Stimulated activated effector memory CD8-positive, alpha-beta T cell treated with anti-CD3 and anti-CD28 coated beads, Interleukin-12 subunit alpha, Interleukin-12 subunit beta, amount 100 ng/mL, for 72 hours (primary cell): Measurements from ENCODE around the gene TLE1.
A peak's percentile ranks its signal among the peaks of the same experiment; 100 is the strongest.
"Not testable (repeated sequence)": the region's sequence is repeated elsewhere in the genome, so short reads cannot be mapped to it uniquely, and the experiment has no call there.

Experiments used
- ATAC-seq: fragments of 150-1000 bp; cut with Tn5 transposase; 2 replicates; pipeline ENCODE4 v1.10.0; 2021
- DNase-seq, 2 donors: peaks; one replicate each; pipeline ENCODE4 v3.0.0; 2021 to 2022; ENCODE audit warnings: low spot score in 2 of 2
- H3K27ac Mint-ChIP-seq: one replicate; pipeline ENCODE4 v1.8.0; 2022; ENCODE audit warnings: mild to moderate bottlenecking, mixed read lengths
- H3K36me3 Mint-ChIP-seq: one replicate; pipeline ENCODE4 v1.8.0; 2022; ENCODE audit warnings: mild to moderate bottlenecking, mixed read lengths
- H3K4me1 Mint-ChIP-seq: one replicate; pipeline ENCODE4 v1.8.0; 2022; ENCODE audit warnings: mixed read lengths
- H3K4me3 Mint-ChIP-seq: one replicate; pipeline ENCODE4 v1.8.0; 2022; ENCODE audit warnings: mild to moderate bottlenecking, mixed read lengths
- H3K9me3 Mint-ChIP-seq: one replicate; pipeline ENCODE4 v1.8.0; 2022; ENCODE audit warnings: mixed read lengths

TLE1 gene

DNA sequence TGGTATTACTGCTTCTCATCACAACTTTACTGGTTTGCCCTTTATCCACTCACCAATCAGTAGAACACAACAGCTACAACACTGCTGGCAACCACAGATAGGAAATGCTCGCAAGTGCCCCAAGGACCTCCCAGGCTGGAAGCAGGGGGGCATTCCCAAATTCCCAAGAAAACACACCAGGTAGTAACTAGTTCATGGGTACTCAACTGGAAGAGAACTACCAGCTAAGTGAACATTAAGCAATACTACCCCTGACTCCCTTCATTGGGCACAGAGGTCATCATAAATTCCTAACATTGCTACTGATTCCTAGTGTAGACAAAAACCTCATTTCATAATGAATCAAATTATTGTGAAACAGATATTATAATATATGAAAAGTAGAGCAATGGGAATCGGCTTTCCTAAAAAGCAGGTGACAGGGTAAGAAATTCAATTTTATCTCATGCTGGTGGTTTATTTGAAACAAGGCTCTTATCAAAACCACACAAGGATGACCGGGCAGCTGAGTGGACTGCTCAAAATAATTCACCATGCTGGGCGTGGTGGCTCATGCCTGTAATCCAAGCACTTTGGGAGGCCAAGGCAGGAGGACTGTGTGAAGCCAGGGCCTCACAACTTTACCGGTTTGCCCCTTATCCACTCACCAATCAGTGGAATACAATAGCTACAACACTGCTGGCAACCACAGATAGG is 81.6 kb downstream of the TLE1 start:
- no peak for ATAC-seq
- no peak for DNase-seq
- Mint-ChIP-seq H3K36me3 (no peaks in the 10 kb centered on the region), H3K27ac (no peak overlapping the region), H3K9me3 (no peaks in the 10 kb centered on the region), H3K4me3 (no peak overlapping the region), H3K4me1 (no peaks in the 10 kb centered on the region)

DNA sequence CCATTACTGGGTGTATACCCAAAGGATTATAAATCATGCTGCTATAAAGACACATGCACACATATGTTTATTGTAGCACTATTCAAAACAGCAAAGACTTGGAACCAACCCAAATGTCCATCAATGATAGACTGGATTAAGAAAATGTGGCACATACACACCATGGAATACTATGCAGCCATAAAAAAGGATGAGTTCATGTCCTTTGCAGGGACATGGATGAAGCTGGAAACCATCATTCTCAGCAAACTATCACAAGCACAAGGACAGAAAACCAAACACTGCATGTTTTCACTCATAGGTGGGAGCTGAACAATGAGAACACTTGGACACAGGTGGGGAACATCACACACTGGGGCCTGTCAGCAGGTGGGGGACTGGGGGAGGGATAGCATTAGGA is 83.1 kb downstream of the TLE1 start:
- not testable (repeated sequence) for H3K9me3 Mint-ChIP-seq, DNase-seq, H3K4me1 Mint-ChIP-seq, ATAC-seq, H3K4me3 Mint-ChIP-seq, H3K27ac Mint-ChIP-seq, H3K36me3 Mint-ChIP-seq

DNA sequence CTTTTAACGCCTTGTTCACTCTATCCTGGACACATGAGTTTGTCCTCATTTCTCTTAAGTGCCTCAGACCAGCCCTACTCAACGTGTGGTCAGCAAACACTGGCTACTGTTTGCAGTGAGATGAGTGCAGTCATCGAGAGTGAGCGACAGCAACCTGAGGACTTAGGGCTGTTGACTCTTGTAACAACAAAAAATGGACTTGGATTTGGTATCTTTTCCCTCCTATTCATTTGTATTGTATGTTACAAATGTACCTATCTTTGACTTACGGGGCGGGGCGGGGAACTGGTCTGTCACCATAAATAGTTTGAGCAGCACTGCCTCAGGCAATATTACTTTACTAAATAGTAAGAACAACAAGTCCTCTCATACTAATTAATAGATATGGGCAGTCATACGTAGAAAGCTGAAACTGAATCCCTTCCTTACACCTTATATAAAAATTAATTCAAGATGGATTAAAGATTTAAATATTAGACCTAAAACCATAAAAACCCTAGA is 84.1 kb downstream of the TLE1 start:
- ATAC-seq (no peak), DNase-seq (no peak)
- Mint-ChIP-seq H3K9me3 (peaks cover 3% of the 10 kb centered on the region), H3K36me3 (no peaks in the 10 kb centered on the region), H3K4me1 (no peaks in the 10 kb centered on the region), H3K27ac (no peak overlapping the region), H3K4me3 (no peak overlapping the region)

DNA sequence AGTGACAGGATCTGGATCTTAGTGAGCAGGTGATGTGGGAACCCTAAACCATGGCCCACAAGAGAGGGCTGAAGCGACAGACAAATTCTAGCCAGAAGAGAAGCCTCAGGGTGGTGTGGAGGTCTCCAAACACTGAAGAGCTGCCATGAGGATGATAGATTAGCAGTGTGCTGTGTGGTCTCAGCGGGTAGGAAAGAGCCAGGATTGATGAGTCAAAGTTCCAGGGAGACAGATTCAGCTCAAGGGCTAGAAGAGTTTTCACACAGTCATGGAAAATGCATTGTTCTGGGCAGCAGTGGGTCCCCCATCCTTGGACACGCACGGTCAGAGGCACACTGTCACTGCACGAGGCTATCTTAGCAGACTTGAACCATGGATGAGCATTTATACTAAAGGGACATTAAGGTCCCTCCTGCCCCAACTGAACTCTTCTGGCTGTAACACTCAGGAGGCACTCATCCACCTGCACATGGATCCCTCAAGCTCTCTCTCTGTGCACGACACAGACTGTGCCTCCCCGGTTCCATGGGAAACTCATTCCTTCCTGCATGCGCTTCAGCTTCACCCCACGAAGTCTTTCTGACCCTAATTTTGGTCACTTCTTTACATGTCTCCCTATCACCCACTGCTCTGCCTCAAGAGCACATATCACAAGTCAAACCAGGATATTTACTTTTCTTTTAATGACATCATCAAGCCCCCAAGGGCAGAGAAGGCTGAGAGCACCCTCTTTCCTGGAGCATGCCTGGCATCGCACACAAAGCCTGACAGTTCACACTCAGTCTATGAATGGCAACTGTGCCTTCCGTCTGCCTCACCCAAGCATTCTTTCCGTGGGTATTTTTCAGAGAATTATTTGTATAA is 84.8 kb downstream of the TLE1 start:
- H3K4me3 Mint-ChIP-seq = no peak overlapping the region
- H3K9me3 Mint-ChIP-seq = peaks cover 3% of the 10 kb centered on the region
- no peak overlapping the region for H3K27ac Mint-ChIP-seq
- H3K4me1 Mint-ChIP-seq = no peaks in the 10 kb centered on the region
- no peak for ATAC-seq
- H3K36me3 Mint-ChIP-seq = no peaks in the 10 kb centered on the region
- DNase-seq = no peak

DNA sequence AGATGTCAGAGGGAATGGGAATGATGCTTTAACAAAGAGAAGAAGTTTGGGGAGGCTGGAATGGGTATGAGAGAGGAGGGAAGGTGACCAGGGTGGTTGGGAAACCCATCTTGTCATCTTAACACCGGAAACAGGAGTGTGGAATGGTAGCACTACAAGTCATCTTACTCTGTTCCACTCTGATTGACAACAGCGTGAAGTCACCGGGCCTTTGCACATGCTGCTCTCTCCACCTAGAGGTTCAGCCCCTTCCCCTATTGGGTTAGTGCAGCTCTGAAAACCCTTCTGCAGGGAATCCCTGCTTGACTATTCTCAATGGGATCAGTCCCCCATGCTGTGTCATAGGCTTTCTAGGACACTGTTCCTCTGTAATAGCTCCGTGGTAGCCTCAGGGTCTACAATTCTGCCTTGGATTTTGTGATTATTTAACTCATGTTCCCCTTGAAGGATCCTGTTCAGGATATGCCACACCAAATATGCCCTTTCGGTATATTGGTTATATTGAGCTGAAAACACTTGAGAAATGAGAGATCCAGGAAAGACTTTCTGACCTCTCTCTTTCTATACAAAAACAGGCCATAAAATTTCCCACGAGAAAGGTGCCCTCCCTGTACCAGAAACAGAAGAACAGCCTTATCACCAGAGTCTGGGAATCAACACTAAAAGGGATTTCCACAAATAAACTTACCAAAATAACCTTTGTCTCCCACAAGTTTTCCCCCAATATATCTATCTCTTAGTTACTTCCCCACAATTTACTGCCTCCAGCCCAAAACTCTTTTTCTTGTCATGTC is 86.3 kb downstream of the TLE1 start:
- Mint-ChIP-seq H3K36me3 (no peaks in the 10 kb centered on the region), H3K27ac (no peak overlapping the region), H3K9me3 (peaks cover 3% of the 10 kb centered on the region), H3K4me3 (no peak overlapping the region), H3K4me1 (peaks cover 4% of the 10 kb centered on the region)
- DNase-seq (no peak), ATAC-seq (no peak)

DNA sequence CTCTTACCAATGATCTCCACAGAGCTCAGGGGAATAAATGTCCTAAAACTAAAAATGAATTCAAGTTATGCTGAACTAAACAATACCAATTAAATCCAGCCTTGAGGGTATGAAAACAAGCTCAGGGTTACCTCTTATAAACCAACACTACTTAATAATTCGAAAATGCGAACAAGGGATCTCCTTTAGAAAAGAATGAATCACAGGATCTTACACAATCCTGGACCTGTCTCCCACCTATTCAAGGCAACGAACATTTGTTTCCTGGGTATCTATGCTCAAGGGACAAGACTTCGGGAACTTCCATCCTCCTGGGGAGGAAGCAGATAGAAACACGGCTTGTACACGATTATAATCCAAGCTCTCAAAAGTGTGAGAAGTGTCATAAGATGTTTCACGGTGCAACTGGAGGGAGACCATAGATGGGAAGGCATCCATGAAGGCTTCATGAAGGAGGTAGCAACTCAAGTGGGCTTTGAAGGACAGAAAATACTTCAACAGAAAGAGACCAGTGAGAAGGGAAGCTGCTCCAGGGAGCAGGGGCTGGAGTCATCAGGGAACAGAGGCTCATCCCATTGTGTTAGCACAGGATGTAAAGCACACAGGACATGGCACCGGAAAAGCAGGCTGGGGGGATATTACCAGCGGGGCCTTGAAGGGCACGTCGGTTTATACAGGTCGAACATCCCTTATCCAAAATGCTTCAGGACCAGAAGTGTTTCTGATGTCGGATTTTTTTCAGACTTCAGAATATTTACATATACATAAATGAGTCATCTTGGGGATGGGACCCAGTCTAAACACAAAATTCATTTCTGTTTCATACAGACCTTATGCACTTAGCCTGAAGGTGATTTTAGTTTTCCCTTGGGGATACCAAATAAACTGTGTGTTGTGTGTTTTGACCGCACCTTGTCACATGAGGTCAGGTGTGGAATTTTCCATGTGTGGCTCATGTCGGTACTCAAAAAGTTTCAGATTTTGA is 87.4 kb downstream of the TLE1 start:
- ATAC-seq = no peak
- H3K27ac Mint-ChIP-seq = no peak overlapping the region
- H3K4me3 Mint-ChIP-seq = no peak overlapping the region

DNA sequence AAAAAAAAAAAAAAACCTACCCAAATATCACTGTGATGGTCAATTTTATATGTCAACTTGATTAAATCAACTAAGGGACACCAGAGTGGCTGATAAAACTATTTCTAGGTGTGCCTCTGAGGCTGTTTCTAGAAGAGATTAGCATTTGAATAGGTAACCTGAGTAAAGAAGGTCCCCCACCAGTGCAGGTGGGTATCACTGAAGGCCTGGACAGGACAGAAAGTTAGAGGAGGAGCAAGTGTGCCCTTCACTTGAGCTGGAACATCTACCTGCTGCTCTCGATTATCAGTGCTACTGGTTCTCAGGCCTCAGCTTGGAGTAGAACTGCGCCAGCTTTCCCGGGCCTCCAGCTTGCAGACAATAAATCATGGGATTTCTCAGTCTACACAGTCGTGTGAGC is 88.7 kb downstream of the TLE1 start:
- no peaks in the 10 kb centered on the region for H3K36me3 Mint-ChIP-seq
- no peak for ATAC-seq
- H3K27ac Mint-ChIP-seq = no peak overlapping the region

More for the DNA sequence above, 87.4 kb downstream of the TLE1 start:
- Mint-ChIP-seq H3K36me3 (no peaks in the 10 kb centered on the region), H3K4me1 (peaks cover 14% of the 10 kb centered on the region), H3K9me3 (peaks cover 3% of the 10 kb centered on the region)
- DNase-seq = no peak

DNA sequence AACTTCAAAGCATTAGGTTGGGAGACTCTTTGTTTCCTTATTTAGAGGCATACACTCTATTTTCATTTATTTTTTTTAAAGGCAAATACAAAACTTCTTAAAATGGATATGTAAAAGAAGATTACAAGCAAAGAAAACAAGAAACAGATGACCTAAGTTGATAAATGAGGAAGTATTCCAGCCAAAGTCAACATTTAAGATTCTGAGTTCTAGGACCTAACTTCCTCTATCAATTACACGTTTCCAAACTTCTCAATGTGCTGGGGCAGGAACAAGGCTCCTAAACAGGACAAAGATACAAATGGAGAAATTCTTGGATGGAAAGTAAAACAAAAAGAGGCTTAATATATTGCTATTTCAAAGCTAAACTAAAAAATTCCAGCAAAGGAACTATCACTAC is 89.5 kb downstream of the TLE1 start:
- no peak for DNase-seq
- Mint-ChIP-seq H3K36me3 (no peaks in the 10 kb centered on the region), H3K4me3 (no peak overlapping the region), H3K9me3 (peaks cover 3% of the 10 kb centered on the region), H3K4me1 (peaks cover 23% of the 10 kb centered on the region), H3K27ac (no peak overlapping the region)
- no peak for ATAC-seq

More for the DNA sequence above, 88.7 kb downstream of the TLE1 start:
- Mint-ChIP-seq H3K4me3 (no peak overlapping the region), H3K9me3 (peaks cover 3% of the 10 kb centered on the region), H3K4me1 (peaks cover 23% of the 10 kb centered on the region)
- DNase-seq = no peak

DNA sequence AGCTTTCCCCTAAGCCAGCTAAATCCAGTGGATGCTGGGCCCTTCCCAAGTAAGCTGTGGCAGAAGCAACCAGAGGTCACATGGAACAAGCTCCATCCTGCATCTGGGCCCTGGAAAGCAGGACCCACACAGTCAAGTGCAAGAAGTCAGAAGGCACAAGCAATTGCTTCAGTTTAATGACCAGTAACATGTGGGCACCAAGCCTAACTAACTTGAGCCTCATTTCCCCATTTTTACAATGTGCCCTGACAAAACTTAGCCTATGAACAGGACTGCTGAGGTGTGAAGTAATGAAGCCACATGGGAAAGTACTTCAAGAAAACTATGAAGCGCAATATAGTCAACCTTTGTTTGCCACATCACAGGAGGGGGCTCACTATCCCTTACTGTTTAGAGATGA is 90.5 kb downstream of the TLE1 start:
- H3K27ac Mint-ChIP-seq = no peak overlapping the region
- H3K9me3 Mint-ChIP-seq = peaks cover 3% of the 10 kb centered on the region
- H3K36me3 Mint-ChIP-seq = no peaks in the 10 kb centered on the region
- H3K4me1 Mint-ChIP-seq = peaks cover 23% of the 10 kb centered on the region
- no peak for ATAC-seq
- DNase-seq = no peak
- H3K4me3 Mint-ChIP-seq = no peak overlapping the region

DNA sequence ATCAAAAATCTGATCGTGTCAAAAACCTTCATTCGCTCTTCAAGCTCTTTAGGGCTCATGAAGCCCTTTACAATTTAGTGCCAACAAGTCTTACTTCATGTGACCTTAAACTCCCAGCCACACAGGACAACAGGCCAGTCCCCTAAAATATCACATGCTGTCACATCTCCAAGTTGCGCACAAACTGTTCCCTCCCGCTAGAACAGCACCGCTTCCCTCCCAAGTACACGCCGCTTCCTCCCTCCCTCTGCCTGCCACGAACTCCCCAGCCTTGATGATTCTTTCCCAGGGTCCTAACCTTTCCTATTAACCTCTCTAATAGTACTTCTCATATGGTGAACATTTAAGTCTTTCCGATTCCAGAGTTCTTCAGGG is 91.2 kb downstream of the TLE1 start:
- Mint-ChIP-seq H3K4me3 (no peak overlapping the region), H3K36me3 (no peaks in the 10 kb centered on the region), H3K27ac (peak overlapping the region; percentile 72), H3K9me3 (peaks cover 3% of the 10 kb centered on the region), H3K4me1 (peaks cover 23% of the 10 kb centered on the region)
- DNase-seq (no peak), ATAC-seq (no peak)

DNA sequence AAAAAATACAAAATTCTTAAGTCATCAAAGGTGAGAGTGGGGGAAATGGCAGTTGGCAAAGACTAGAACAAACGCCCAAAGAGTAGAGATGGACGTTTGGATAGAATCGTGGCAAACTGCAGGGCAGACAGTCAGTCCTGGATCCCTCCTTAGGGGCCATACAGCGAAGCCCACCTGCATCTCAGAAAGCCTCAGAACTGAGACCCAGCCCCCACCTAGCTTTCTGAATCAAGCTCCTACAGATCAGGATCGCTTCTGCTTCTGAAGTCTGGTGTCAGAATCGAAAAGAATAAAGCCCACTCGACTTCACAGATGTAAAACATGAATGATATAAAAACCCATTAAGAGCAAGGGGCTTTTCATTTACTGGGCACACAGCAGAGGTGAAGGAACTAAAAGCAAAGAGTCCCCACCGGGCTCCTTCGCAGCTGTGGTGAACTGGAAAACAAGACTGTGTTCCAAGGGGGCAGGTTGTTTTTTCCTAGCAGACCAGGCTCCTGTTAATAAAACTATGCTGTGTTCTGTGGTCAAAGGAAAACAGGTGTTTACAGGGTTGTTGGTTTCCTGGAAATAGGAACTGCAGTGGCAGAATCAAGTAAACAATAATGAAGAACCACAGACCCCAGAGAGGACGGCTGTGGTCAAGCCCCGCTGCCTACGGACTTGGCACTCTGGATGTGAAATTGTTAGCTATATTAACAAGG is 91.8 kb downstream of the TLE1 start:
- H3K36me3 Mint-ChIP-seq = no peaks in the 10 kb centered on the region
- peak overlapping the region; percentile 58 for H3K4me3 Mint-ChIP-seq
- H3K27ac Mint-ChIP-seq = peak overlapping the region; percentile 72
- ATAC-seq = no peak
- peaks cover 23% of the 10 kb centered on the region for H3K4me1 Mint-ChIP-seq
- H3K9me3 Mint-ChIP-seq = peaks cover 2% of the 10 kb centered on the region
- no peak for DNase-seq

DNA sequence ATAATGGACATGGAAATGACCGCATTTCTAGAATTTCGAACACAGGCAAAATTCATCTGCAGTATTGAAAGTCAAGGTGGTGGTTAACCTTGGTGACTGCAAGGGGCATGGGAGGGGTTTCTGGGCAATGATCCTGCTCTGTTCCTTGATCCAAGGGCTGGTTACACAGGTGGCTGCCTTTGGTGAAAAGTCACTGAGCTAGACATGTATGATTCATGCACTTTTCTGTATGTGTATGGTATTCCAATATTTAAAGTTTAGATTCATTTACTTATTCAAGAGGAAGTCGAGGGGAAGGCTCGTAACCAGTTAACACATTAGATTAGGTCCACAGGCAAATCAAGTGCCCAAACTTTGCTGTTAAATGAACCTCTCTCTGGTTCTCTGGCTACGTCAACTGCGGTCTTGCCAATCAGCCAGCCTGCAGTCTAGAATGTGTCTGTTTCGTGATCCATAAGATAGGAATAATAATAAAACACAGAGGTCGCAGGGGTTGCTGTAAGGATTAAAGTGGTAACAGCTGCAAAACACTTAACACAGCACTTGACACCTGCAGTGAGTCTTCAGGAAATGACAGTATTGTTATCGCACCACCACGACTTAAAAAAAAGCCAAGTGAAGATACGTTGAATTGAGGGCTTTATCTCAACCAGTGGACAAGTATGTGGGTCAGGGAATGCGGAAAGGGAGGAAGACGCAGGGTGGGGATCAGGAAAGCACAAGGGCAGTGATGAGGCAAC is 92.5 kb downstream of the TLE1 start:
- ATAC-seq (peak; percentile 79), DNase-seq (no peak)
- Mint-ChIP-seq H3K27ac (peak overlapping the region; percentile 72), H3K4me1 (peaks cover 23% of the 10 kb centered on the region), H3K4me3 (peak overlapping the region; percentile 58), H3K36me3 (no peaks in the 10 kb centered on the region), H3K9me3 (no peaks in the 10 kb centered on the region)

DNA sequence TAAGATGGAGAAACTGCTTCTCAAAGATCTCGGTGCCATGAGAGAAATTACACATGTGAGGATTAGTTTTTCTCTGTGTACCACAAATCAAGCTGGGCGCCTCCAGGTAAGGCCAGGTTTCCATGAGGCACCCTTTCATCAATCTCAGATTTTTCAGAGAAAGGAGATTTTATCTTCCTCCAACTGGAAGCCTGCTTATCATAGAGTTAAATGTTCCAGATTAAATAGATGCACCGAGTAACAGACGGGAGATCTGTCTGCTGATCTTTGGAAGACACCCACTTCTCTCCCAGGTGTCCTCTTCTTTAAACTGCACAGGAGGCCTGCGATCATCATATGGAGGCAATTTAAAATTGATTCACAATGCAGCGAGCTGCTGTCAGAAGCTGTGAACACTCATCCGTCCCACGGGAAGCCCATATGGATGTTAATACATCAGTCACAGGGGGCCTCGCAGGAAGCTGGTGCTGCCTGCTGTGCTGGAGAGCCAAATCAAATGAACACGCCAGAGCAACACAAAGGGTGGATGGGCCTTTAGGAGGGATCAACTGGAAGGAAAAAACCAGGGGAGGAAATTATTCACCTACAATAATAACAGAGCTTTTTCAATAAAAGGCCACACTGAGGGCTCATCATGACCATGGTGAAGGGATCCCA is 93.3 kb downstream of the TLE1 start:
- DNase-seq = no peak
- Mint-ChIP-seq H3K27ac (no peak overlapping the region), H3K36me3 (no peaks in the 10 kb centered on the region), H3K4me3 (peak overlapping the region; percentile 58), H3K4me1 (peaks cover 23% of the 10 kb centered on the region), H3K9me3 (no peaks in the 10 kb centered on the region)
- ATAC-seq = no peak
